ENCODE data around the gene PTPRE.

Gene PTPRE

GRCh38 chr10:127921753-127922145, 14.8 kb downstream of the PTPRE start:
- no peak overlapping the region for H3K4me2 ChIP-seq (ENCODE audit: low read length)
- H3K4me3 ChIP-seq (ENCODE audit: low read depth, low read length), result no peak overlapping the region
- H3K79me2 ChIP-seq, result no peaks in the 10 kb centered on the region
- H2AFZ ChIP-seq, result no peak overlapping the region
- H3K4me1 ChIP-seq, result no peaks in the 10 kb centered on the region
- H3K9ac ChIP-seq, result no peak overlapping the region
- no peaks in the 10 kb centered on the region for H3K9me3 ChIP-seq (ENCODE audit: control insufficient read depth, low read length)
- H3K27ac ChIP-seq, result no peak overlapping the region
- no peak for TF ChIP-seq CTCF (IDR thresholded peaks at IDR 0.05)
- H3K27me3 ChIP-seq (ENCODE audit: control insufficient read depth, insufficient read depth, low read length), result no peaks in the 10 kb centered on the region
- no peaks in the 10 kb centered on the region for H3K36me3 ChIP-seq (ENCODE audit: control insufficient read depth, insufficient read depth, low read length)

- no peaks in the 10 kb centered on the region for H3K36me3 ChIP-seq (ENCODE audit: control insufficient read depth, insufficient read depth, low read length)
- H3K9me3 ChIP-seq (ENCODE audit: control insufficient read depth, low read length), result no peaks in the 10 kb centered on the region
- no peak overlapping the region for H2AFZ ChIP-seq
- no peak overlapping the region for H3K4me3 ChIP-seq (ENCODE audit: low read depth, low read length)
- no peaks in the 10 kb centered on the region for H3K4me1 ChIP-seq
- H3K9ac ChIP-seq, result no peak overlapping the region
- H3K27ac ChIP-seq, result no peak overlapping the region
- H3K4me2 ChIP-seq (ENCODE audit: low read length), result no peak overlapping the region
- TF ChIP-seq CTCF (IDR thresholded peaks at IDR 0.05), result no peak
- H3K79me2 ChIP-seq, result no peaks in the 10 kb centered on the region
- no peaks in the 10 kb centered on the region for H3K27me3 ChIP-seq (ENCODE audit: control insufficient read depth, insufficient read depth, low read length)
Measured at GRCh38 chr10:127922206-127922605, 15.3 kb downstream of the PTPRE start.

- H3K27ac ChIP-seq, result no peak overlapping the region
- H3K4me1 ChIP-seq, result no peaks in the 10 kb centered on the region
- H3K9ac ChIP-seq, result no peak overlapping the region
- no peak for TF ChIP-seq CTCF (IDR thresholded peaks at IDR 0.05)
- H3K79me2 ChIP-seq, result no peaks in the 10 kb centered on the region
- no peak overlapping the region for H3K4me3 ChIP-seq (ENCODE audit: low read depth, low read length)
- no peaks in the 10 kb centered on the region for H3K27me3 ChIP-seq (ENCODE audit: control insufficient read depth, insufficient read depth, low read length)
- H3K4me2 ChIP-seq (ENCODE audit: low read length), result no peak overlapping the region
- H2AFZ ChIP-seq, result no peak overlapping the region
- H3K9me3 ChIP-seq (ENCODE audit: control insufficient read depth, low read length), result no peaks in the 10 kb centered on the region
- H3K36me3 ChIP-seq (ENCODE audit: control insufficient read depth, insufficient read depth, low read length), result no peaks in the 10 kb centered on the region
Measured at GRCh38 chr10:127922675-127923366, 15.9 kb downstream of the PTPRE start.

GRCh38 chr10:127923646-127924045, 16.7 kb downstream of the PTPRE start:
- Histone ChIP-seq H3K9me3 (ENCODE audit: control insufficient read depth, low read length) (no peaks in the 10 kb centered on the region), H3K36me3 (ENCODE audit: control insufficient read depth, insufficient read depth, low read length) (no peaks in the 10 kb centered on the region), H3K79me2 (no peaks in the 10 kb centered on the region), H3K4me2 (ENCODE audit: low read length) (no peak overlapping the region), H3K4me3 (ENCODE audit: low read depth, low read length) (no peak overlapping the region), H2AFZ (no peak overlapping the region), H3K9ac (no peak overlapping the region), H3K4me1 (no peaks in the 10 kb centered on the region), H3K27ac (no peak overlapping the region), H3K27me3 (ENCODE audit: control insufficient read depth, insufficient read depth, low read length) (no peaks in the 10 kb centered on the region)
- TF ChIP-seq CTCF (IDR thresholded peaks at IDR 0.05), result no peak

Data from parathyroid adenoma (tissue), 2 donors.